GM23338 (cell line): ENCODE measurements around the gene ASS1.

ENCODE experiments used
- CREB1 ChIP-seq: fragments of 250-450 bp; sonication (Bioruptor Pico); IDR thresholded peaks from 2 replicates; pipeline ENCODE4 v1.5.0; 2020; ENCODE audit warnings: low read depth, mild to moderate bottlenecking, moderate library complexity
- CTCF ChIP-seq, 2 experiments: fragments of 200-600 bp in 1 of 2; sonication (generic) in 1 of 2; conservative IDR thresholded peaks; 2 replicates each; pipeline versions ENCODE4 v1.5.1 to v1.6.1; 2016 to 2017; ENCODE audit warnings: antibody characterized with exemption in 2 of 2, low read depth in 2 of 2, mild to moderate bottlenecking in 2 of 2, moderate library complexity in 1 of 2
- EZH2 ChIP-seq: fragments of 200-600 bp; sonication (generic); IDR thresholded peaks from one replicate; pipeline ENCODE4 v1.8.0; 2017; ENCODE audit warnings: antibody characterized with exemption, mild to moderate bottlenecking, low read depth; ENCODE audit not compliant: unreplicated experiment
- ZNF331 ChIP-seq: fragments of 250-450 bp; sonication (Bioruptor Pico); IDR thresholded peaks from 2 replicates; pipeline ENCODE4 v1.5.0; 2020; ENCODE audit warnings: low read depth, mild to moderate bottlenecking, moderate library complexity

GRCh38 chr9:130459941-130460669 is 15.3 kb downstream of the ASS1 start:
- TF ChIP-seq EZH2 = no peak
- TF ChIP-seq CTCF (conservative IDR thresholded peaks at IDR 0.05; ENCODE audit: low read depth in 2 of 2) = no peak
- no peak for TF ChIP-seq CREB1 (CRISPR knock-in tag)
- no peak for TF ChIP-seq ZNF331 (CRISPR knock-in tag)
